Activated naive CD4-positive, alpha-beta T cell treated with anti-CD3 and anti-CD28 coated beads, Interleukin-2, amount 10 ng/mL, durations not matched to agents 7 days and 5 days (primary cell): Measurements from ENCODE around the gene TTC33.

Source experiments
- CTCF ChIA-PET: fragments of 350-600 bp; sonication (Branson Sonifier 250); formaldehyde crosslinking; loops from one replicate; lab custom pipeline; 2021; ENCODE audit warnings: antibody characterized with exemption; lab: Charles Lee
- DNase-seq: peaks from one replicate; pipeline ENCODE4 v3.0.0-alpha.2; 2020
- H3K27ac Mint-ChIP-seq: one replicate; pipeline ENCODE4 v1.8.0; 2021; ENCODE audit warnings: mild to moderate bottlenecking, moderate library complexity, mixed read lengths
- H3K27me3 Mint-ChIP-seq: one replicate; pipeline ENCODE4 v1.8.0; 2021; ENCODE audit warnings: mild to moderate bottlenecking, mixed read lengths
- H3K36me3 Mint-ChIP-seq: one replicate; pipeline ENCODE4 v1.8.0; 2021; ENCODE audit warnings: mixed read lengths
- H3K4me1 Mint-ChIP-seq: one replicate; pipeline ENCODE4 v1.8.0; 2021; ENCODE audit warnings: mixed read lengths
- H3K4me3 Mint-ChIP-seq: one replicate; pipeline ENCODE4 v1.8.0; 2021; ENCODE audit warnings: mild to moderate bottlenecking, moderate library complexity, mixed read lengths
- H3K9me3 Mint-ChIP-seq: one replicate; pipeline ENCODE4 v1.8.0; 2021; ENCODE audit warnings: mixed read lengths

The TTC33 gene

DNA sequence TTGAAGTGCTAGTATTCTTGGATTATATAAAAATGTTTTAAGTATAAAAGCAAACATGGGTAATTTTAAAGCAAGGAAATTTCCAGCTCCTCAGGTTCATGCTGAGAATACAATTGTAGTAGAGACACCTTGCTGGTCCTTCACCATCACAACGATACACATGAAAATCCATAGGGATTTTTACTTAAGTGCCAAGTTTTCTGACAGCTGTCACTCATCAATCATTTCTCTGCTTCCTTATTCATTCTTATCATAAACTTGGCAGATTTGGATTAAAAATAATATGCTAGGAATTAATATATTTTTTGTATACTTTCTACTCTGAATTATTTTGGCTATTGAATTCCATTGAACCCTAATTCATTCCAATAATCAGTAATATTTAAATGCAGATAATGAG lies 244.0 kb downstream of the TTC33 start:
- Mint-ChIP-seq H3K9me3 (peaks cover 2% of the 10 kb centered on the region), H3K27me3 (no peaks in the 10 kb centered on the region), H3K4me3 (no peak overlapping the region), H3K36me3 (peaks cover 5% of the 10 kb centered on the region), H3K4me1 (peaks cover 36% of the 10 kb centered on the region), H3K27ac (no peak overlapping the region)
- CTCF ChIA-PET = no interaction called here
- DNase-seq = no peak

DNA sequence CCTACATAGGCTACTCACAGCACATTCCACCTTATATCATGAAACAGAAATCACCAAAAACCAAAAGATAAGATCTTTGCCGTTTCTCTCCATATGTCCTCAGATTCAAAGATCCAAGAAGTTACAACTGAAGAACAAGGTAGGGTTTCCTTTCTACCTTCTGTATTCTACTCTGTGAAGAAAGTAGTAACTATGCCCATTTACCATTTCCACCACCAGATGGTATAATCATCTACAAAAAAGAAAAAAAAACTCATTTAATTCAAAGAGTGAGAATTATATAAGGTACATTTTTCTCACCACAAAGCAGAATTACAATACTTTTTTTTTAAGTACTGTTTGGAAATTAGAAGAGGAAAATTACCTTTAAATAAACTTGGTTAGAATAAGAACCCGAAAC lies 248.7 kb downstream of the TTC33 start:
- peaks cover 1% of the 10 kb centered on the region for H3K36me3 Mint-ChIP-seq
- CTCF ChIA-PET = interaction anchor here (0.8 to 1.4 kb wide), 2 partner anchors 179 to 185 kb away, joined by 3 read pairs; no protein-coding TSS in a partner anchor
- peaks cover 2% of the 10 kb centered on the region for H3K9me3 Mint-ChIP-seq
- peaks cover 3% of the 10 kb centered on the region for H3K4me1 Mint-ChIP-seq
- H3K4me3 Mint-ChIP-seq = no peak overlapping the region
- no peak overlapping the region for H3K27ac Mint-ChIP-seq
- H3K27me3 Mint-ChIP-seq = no peaks in the 10 kb centered on the region
- DNase-seq = no peak

DNA sequence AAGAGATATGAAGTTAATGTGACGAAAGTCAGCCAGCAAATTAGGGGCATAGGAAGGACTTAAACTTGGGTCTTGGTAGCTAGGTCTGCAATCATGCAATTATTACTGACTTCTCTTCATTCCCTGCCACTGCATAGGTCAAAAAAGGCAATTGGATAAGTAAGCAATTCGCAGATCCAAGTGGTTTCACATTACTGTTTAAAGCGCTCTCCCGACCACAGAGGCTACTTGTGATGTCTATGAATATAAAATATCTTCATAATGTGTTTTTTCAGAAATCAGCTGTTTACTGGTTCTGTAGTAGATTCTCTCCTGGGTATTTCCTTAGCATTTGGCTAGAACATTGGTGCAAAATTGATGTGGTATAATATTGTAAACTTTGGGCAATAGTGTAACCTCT lies 250.7 kb downstream of the TTC33 start:
- Mint-ChIP-seq H3K36me3 (peaks cover 1% of the 10 kb centered on the region), H3K27me3 (no peaks in the 10 kb centered on the region), H3K4me1 (peaks cover 3% of the 10 kb centered on the region), H3K27ac (no peak overlapping the region), H3K9me3 (peaks cover 2% of the 10 kb centered on the region), H3K4me3 (no peak overlapping the region)
- CTCF ChIA-PET = interaction anchor here (1.0 kb wide), 1 partner anchor 103 kb away, joined by 4 read pairs; no protein-coding TSS in a partner anchor
- DNase-seq = no peak

DNA sequence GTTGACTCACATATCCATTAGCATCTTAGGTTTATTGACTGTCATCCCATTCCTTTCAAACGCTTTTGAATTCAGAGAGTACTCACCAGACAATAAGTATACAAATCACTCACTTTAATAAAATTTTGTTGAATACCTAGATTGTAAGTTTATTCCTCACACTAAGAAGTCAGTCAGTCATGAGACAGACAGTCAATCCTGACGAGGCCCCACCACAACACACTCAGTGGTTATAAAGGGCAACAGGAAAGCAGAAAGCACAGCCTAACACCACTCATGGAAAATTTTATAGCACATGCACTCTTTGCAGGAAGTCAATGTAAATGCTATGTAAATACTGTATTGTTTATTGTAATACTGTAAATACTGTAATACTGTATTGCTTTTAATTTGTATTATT lies 252.3 kb downstream of the TTC33 start:
- H3K4me1 Mint-ChIP-seq = peaks cover 3% of the 10 kb centered on the region
- DNase-seq = no peak

DNA sequence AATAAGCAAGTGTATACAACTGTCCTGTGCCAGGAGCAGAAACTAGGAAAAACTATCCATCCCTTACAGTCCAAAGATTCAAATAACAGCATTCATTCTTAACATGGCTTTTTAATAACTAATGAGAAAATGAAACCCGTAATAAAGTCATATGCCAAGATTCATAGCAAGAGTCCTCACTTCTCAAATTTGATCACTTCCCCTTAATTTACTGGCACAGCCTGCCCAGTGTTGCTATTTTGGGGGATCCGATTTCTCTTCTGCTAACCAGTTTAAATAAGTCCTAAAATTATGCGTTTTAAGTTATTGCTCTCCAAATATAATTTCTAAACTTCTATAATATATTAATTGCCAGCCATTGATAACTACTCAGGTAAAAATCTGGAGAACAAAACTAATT lies 253.0 kb downstream of the TTC33 start:
- Mint-ChIP-seq H3K9me3 (no peaks in the 10 kb centered on the region), H3K4me1 (peaks cover 3% of the 10 kb centered on the region), H3K27me3 (no peaks in the 10 kb centered on the region), H3K27ac (no peak overlapping the region), H3K4me3 (no peak overlapping the region), H3K36me3 (no peaks in the 10 kb centered on the region)
- no peak for DNase-seq
- CTCF ChIA-PET = no interaction called here

More for the DNA sequence above, 252.3 kb downstream of the TTC33 start:
- Mint-ChIP-seq H3K4me3 (no peak overlapping the region), H3K9me3 (no peaks in the 10 kb centered on the region), H3K27ac (no peak overlapping the region), H3K27me3 (no peaks in the 10 kb centered on the region), H3K36me3 (no peaks in the 10 kb centered on the region)
- CTCF ChIA-PET = no interaction called here

DNA sequence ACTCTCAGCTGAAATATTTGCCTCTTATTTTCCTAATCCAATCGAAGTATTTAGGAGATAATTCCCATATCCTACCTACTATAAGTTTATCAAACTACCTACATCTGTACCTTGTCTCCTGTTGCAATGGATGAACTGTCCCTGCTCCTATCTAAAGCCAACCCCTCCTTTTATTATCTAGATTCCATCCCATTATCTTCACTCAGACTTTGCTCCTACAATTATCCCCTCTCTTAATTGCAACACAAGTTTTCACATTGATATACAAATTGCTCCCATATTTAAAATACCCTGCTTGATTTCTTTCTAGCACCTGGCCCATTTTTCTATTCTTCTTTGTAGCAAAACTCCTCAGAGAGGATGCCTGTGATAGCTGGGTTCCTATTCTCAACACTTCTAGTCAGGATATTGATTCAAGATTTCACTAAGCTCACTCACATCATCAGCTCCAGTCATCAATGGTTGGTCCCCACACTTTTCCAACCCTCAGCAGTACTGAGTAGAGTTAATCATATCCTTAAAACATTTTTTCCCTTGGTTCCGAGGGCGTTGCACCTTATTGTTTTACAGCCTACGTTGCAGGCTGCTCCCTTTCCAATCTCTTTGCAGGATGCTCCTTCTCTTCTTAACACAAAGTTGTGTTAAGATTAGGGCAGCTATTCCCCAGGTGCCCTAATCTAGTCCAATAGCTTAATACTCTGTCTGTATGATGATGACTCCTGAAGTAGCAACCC lies 253.9 kb downstream of the TTC33 start:
- H3K36me3 Mint-ChIP-seq = no peaks in the 10 kb centered on the region
- CTCF ChIA-PET = no interaction called here
- no peak for DNase-seq

DNA sequence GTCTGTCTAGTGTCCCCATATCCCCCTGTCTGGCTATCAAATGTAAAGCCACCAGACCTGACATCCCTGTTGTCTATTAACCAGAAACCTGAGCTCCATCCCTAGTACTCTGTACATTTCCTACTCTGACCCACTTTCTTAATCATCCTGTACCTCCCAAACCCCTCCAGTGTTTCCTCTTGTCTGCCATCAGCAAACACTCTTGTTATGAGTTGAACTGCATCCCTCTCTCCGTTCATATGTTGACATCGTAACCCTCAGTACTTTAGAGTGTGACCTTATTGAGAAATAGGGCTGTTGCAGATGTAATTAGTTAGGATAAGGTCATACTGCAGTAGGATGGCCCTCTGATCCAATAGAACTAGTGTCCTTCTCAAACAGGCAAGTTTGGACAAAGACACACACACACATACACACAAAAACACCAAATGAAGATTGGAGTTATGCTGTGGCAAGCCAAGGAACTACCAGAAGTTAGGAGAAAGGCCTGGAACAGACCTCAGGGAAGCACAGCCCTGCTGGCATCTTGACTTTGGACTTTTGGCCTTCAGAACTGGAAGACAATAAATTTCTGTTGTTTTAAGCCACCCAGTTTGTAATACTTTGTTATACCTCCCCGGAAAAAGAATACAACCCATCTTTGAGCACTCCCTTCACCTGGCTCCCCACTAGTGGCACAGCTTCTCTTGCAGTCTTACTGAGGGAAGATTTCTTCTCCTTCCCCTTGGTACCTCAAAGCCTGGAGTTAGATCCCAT lies 256.1 kb downstream of the TTC33 start:
- DNase-seq = no peak
- Mint-ChIP-seq H3K4me1 (no peaks in the 10 kb centered on the region), H3K36me3 (no peaks in the 10 kb centered on the region), H3K4me3 (no peak overlapping the region), H3K27ac (no peak overlapping the region), H3K27me3 (no peaks in the 10 kb centered on the region), H3K9me3 (no peaks in the 10 kb centered on the region)
- CTCF ChIA-PET = interaction anchor here (0.6 kb wide), 1 partner anchor 35 kb away, joined by 4 read pairs; no protein-coding TSS in a partner anchor

More for the DNA sequence above, 253.9 kb downstream of the TTC33 start:
- peaks cover under 1% of the 10 kb centered on the region for H3K4me1 Mint-ChIP-seq
- H3K27me3 Mint-ChIP-seq = no peaks in the 10 kb centered on the region
- H3K27ac Mint-ChIP-seq = no peak overlapping the region
- no peaks in the 10 kb centered on the region for H3K9me3 Mint-ChIP-seq
- no peak overlapping the region for H3K4me3 Mint-ChIP-seq

DNA sequence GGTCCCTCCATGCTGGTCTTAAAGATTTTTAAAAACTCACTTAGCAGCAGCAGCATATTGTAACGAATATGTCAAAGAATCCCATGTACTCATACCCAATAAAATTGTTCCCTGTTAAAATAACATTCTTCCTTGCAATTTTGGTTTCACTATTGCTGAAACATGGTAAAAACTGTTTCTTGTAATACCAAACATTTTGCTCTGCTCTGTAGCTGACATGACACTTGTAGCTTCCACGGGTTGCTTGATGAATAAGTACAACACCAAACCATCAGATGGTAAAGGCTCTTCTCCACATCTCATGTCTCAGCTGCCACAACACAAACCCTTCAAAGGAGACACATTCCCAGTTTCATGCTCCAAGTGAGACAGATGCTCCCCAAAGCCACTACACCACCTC lies 256.8 kb downstream of the TTC33 start:
- Mint-ChIP-seq H3K9me3 (peaks cover under 1% of the 10 kb centered on the region), H3K4me3 (no peak overlapping the region), H3K27ac (no peak overlapping the region), H3K4me1 (no peaks in the 10 kb centered on the region), H3K27me3 (no peaks in the 10 kb centered on the region), H3K36me3 (peaks cover under 1% of the 10 kb centered on the region)
- CTCF ChIA-PET = interaction anchor here (0.6 kb wide), 1 partner anchor 34 kb away, joined by 4 read pairs; no protein-coding TSS in a partner anchor
- DNase-seq = no peak

DNA sequence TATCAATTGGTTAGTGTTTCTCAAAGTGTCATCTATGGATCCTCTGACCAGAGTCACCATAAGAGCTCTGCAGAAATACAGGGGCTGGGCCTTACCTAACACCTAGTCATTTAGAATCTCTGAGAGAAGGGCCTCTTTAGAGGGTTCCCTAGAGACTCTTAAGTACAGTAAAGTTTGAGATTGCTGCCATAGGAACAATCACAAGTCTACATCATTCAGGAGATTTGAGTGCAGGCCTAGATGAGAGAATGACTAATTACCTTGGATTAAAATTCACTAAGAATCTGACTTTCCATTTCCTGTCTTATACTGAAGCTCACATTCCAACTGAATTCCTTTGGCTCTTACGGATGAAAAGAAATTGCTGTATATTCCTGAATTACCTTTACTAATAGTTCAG lies 258.2 kb downstream of the TTC33 start:
- DNase-seq = no peak
- CTCF ChIA-PET = no interaction called here
- Mint-ChIP-seq H3K27me3 (no peaks in the 10 kb centered on the region), H3K4me3 (no peak overlapping the region), H3K27ac (no peak overlapping the region), H3K4me1 (no peaks in the 10 kb centered on the region), H3K36me3 (peaks cover 4% of the 10 kb centered on the region), H3K9me3 (peaks cover 6% of the 10 kb centered on the region)

DNA sequence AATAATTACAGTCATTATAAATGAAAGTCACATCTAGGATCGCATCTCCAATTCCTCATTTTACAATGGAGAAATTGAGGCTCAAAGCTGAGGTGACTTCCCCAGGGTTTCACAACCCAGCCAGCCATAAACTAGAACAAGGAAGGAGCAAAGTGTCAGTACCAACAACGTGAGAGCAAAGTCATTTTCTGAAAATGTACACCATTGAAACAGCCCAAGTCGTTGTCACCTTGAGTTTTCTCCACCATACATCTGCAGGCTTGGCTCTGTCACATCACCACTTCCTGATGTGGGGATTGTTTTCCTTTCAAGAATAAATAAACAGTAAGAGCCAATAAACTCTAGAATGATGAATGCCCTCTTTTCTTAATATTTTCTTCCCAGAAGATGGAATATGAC lies 260.5 kb downstream of the TTC33 start:
- no peak for DNase-seq
- CTCF ChIA-PET = no interaction called here
- H3K27me3 Mint-ChIP-seq = no peaks in the 10 kb centered on the region
- H3K27ac Mint-ChIP-seq = no peak overlapping the region
- peaks cover 8% of the 10 kb centered on the region for H3K36me3 Mint-ChIP-seq
- H3K4me3 Mint-ChIP-seq = no peak overlapping the region
- H3K4me1 Mint-ChIP-seq = peaks cover 13% of the 10 kb centered on the region
- peaks cover 6% of the 10 kb centered on the region for H3K9me3 Mint-ChIP-seq

DNA sequence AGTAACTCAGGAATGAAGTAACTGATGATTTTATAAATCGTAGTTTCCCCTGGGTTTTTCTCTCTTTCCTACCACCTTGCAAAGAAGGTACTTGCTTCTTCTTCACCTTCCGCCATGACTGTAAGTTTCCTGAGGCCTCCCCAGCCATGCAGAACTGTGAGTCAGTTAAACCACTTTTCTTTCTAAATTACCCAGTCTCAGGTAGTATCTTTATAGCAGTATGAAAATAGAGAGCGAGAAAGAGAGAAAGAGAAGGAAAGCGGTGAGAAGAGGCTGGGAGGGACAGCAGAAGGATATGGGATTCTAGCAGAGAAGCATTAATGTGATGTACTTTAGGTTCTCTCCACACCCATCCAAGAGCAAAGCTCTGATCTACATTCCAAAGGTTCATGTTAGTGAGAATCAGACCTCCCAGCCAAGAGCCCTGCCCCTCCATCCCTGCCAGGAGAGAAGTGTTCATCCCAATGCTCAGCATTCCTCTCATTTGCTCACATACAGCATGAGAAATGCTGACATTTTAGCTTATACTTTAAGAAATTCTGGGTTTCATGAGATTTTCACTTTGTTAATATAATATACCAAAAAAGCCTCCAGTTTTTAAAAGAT lies 261.0 kb downstream of the TTC33 start:
- Mint-ChIP-seq H3K4me3 (no peak overlapping the region), H3K9me3 (peaks cover 6% of the 10 kb centered on the region), H3K27me3 (no peaks in the 10 kb centered on the region), H3K36me3 (peaks cover 8% of the 10 kb centered on the region), H3K4me1 (peaks cover 14% of the 10 kb centered on the region), H3K27ac (no peak overlapping the region)
- CTCF ChIA-PET = no interaction called here
- DNase-seq = no peak

DNA sequence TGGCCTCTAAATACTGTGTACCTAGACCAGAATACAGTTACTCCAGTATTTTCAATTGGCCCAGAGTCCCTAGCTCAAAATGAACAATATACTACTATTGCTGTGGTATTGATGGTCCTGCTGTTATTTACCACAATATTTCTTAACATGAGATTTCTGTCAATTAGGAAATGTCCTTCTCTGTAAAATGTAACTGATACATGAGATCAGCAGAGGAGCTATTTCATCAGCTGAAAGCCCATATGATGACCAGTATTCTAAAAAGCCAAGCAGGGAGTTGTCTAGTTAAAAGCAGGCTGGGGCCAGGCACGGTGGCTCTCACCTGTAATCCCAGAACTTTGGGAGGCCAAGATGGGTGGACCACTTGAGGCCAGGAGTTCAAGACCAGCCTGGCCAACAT lies 263.7 kb downstream of the TTC33 start:
- peaks cover 8% of the 10 kb centered on the region for H3K36me3 Mint-ChIP-seq
- H3K27ac Mint-ChIP-seq = no peak overlapping the region
- H3K9me3 Mint-ChIP-seq = peaks cover 6% of the 10 kb centered on the region
- CTCF ChIA-PET = no interaction called here
- no peak for DNase-seq
- no peak overlapping the region for H3K4me3 Mint-ChIP-seq
- peaks cover 35% of the 10 kb centered on the region for H3K4me1 Mint-ChIP-seq
- no peaks in the 10 kb centered on the region for H3K27me3 Mint-ChIP-seq

DNA sequence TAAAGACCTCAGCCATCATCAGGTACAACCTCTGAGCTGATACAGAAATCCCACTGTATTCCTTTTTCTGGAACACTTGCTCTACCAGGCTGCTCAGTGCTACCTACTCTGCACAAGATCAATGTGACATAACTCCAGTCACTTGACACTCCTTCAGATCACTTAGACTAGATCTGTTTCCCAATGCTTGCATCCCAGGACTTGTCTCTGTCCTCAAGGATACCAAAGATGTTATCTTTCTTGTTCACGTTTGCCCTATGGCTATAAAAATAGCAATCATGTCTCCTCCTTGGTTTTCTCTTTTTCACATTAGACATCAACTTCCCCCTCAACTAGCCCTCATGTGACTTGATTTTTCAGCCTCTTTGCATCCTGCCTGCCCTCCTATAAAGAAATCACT lies 264.1 kb downstream of the TTC33 start:
- CTCF ChIA-PET = no interaction called here
- Mint-ChIP-seq H3K27ac (no peak overlapping the region), H3K9me3 (peaks cover 7% of the 10 kb centered on the region), H3K27me3 (no peaks in the 10 kb centered on the region), H3K4me1 (peaks cover 39% of the 10 kb centered on the region), H3K36me3 (peaks cover 9% of the 10 kb centered on the region), H3K4me3 (no peak overlapping the region)
- DNase-seq = no peak

DNA sequence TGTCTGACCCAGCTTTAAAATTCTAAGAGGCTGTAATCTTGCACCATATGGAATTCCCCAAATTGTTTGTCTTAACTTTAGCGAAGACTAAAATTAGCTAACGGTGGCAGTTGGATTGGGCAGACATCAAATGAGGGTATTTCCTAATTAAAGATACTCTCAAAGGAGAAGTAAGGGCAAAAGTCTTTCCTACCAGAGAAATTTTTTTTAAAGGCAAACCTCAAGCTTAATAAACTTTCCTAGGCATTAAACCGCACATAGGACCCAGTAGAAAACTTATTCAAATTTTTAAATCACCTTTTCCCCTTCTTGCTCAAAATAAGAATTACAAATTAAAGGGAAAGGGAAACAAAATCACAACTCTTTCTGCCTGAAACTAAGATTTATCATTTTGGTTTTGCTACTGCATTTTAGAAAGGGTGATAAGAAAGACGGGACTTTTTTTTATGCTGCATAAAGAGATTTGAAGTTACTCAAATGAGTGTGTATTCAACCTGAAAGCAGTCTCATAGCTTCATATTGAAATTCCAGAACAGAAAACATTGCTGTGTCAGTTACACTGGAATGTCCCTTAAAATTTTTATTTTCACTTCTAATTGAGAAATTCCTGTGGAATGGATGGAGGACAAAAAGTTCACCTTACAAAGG lies 265.2 kb downstream of the TTC33 start:
- Mint-ChIP-seq H3K27me3 (no peaks in the 10 kb centered on the region), H3K9me3 (peaks cover 8% of the 10 kb centered on the region), H3K4me3 (no peak overlapping the region), H3K4me1 (peaks cover 44% of the 10 kb centered on the region), H3K36me3 (peaks cover 10% of the 10 kb centered on the region), H3K27ac (no peak overlapping the region)
- CTCF ChIA-PET = no interaction called here
- no peak for DNase-seq
